Caco-2 (cell line): Measurements from ENCODE around the gene TAS1R3. TPM values are rescaled to one million over a fixed set of nuclear protein-coding genes. Genes with fewer than 3 reads are reported as not detected.

Experiments
- BruUV-seq: library from RNA; stranded (reverse); fragments of 400-500 nt; replicated peaks from 2 replicates; lab custom pipeline; 2021; lab: Mats Ljungman, UMichigan
- CTCF ChIA-PET: fragments of 300-600 bp; sonication (Branson Sonifier 250); formaldehyde crosslinking; loops from one replicate; lab custom pipeline; 2022; ENCODE audit warnings: antibody characterized with exemption; lab: Charles Lee
- POLR2A ChIA-PET: fragments of 300-600 bp; sonication (Branson Sonifier 250); formaldehyde crosslinking; loops from one replicate; lab custom pipeline; 2022; ENCODE audit warnings: antibody characterized with exemption; lab: Charles Lee
- DNase-seq, 2 experiments: peaks; one replicate each; pipeline versions ENCODE4 v3.0.0 to v3.0.0-alpha.2; 2020 to 2022
- H3K27me3 ChIP-seq: replicated peaks from 2 replicates; pipeline ENCODE4 v1.6.0; 2011; ENCODE audit warnings: low read length; ENCODE audit not compliant: control insufficient read depth, insufficient read depth
- H3K36me3 ChIP-seq: 2 replicates; pipeline ENCODE4 v1.5.1; 2011; ENCODE audit warnings: low read length; ENCODE audit not compliant: control insufficient read depth, insufficient read depth
- H3K4me1 ChIP-seq: fragments of 250-450 bp; sonication (Bioruptor Pico); 2 replicates; pipeline ENCODE4 v1.5.1; 2020; ENCODE audit warnings: mild to moderate bottlenecking
- H3K4me3 ChIP-seq: 2 replicates; pipeline ENCODE4 v1.5.1; 2011; ENCODE audit warnings: low read depth, mild to moderate bottlenecking, control low read depth, low read length
- H3K9me3 ChIP-seq: fragments of 250-450 bp; sonication (Bioruptor Pico); 2 replicates; pipeline ENCODE4 v1.5.1; 2020; ENCODE audit warnings: mild to moderate bottlenecking, moderate library complexity
- H3K27ac Mint-ChIP-seq: one replicate; pipeline ENCODE4 v1.8.0; 2022; ENCODE audit warnings: mixed read lengths; ENCODE audit not compliant: unreplicated experiment
- H3K27me3 Mint-ChIP-seq: one replicate; pipeline ENCODE4 v1.8.0; 2022; ENCODE audit warnings: mixed read lengths; ENCODE audit not compliant: insufficient read depth, unreplicated experiment
- H3K36me3 Mint-ChIP-seq: one replicate; pipeline ENCODE4 v1.8.0; 2022; ENCODE audit warnings: mild to moderate bottlenecking, mixed read lengths; ENCODE audit not compliant: insufficient read depth, unreplicated experiment
- H3K4me1 Mint-ChIP-seq: one replicate; pipeline ENCODE4 v1.8.0; 2022; ENCODE audit warnings: low read depth, mixed read lengths; ENCODE audit not compliant: unreplicated experiment
- H3K4me3 Mint-ChIP-seq: one replicate; pipeline ENCODE4 v1.8.0; 2022; ENCODE audit warnings: mild to moderate bottlenecking, moderate library complexity, mixed read lengths; ENCODE audit not compliant: unreplicated experiment
- H3K9me3 Mint-ChIP-seq: one replicate; pipeline ENCODE4 v1.8.0; 2022; ENCODE audit warnings: mixed read lengths; ENCODE audit not compliant: unreplicated experiment
- CTCF ChIP-seq, 2 experiments: fragments of 200-600 bp in 1 of 2; IDR thresholded peaks; 1 replicate in 1 of 2; 2 replicates in 1 of 2; pipeline versions ENCODE4 v1.5.1 to v1.8.0; 2011 to 2022; ENCODE audit warnings: antibody characterized with exemption in 1 of 2, control low read depth in 1 of 2, inconsistent platforms in 1 of 2, low read depth in 1 of 2, low read length in 1 of 2, mild to moderate bottlenecking in 1 of 2, moderate library complexity in 1 of 2; ENCODE audit not compliant: insufficient read depth in 1 of 2, severe bottlenecking in 1 of 2, unreplicated experiment in 1 of 2
- intact Hi-C: fragments of 100-400 bp; cut with micrococcal nuclease; formaldehyde crosslinking; loops from one replicate; pipeline ENCODE4 v1.10.0; 2022; ENCODE audit not compliant: unreplicated experiment
- total RNA-seq: library from RNA; stranded (reverse); gene quantifications from 2 replicates; pipeline ENCODE4 v1.2.3, GENCODE V29; 2022

TAS1R3 gene
- total RNA-seq, 1 experiment from 2014 or later, result 0.29 TPM

- Histone ChIP-seq H3K4me1 (peaks cover 17% of the 10 kb centered on the region), H3K27me3 (no peaks in the 10 kb centered on the region), H3K36me3 (no peaks in the 10 kb centered on the region), H3K9me3 (no peaks in the 10 kb centered on the region), H3K4me3 (no peak overlapping the region)
- POLR2A ChIA-PET, result no interaction called here
- no peak for TF ChIP-seq CTCF (IDR thresholded peaks at IDR 0.05; ENCODE audit: insufficient read depth in 1 of 2, low read depth in 1 of 2, low read length in 1 of 2, severe bottlenecking in 1 of 2, unreplicated experiment in 1 of 2)
- CTCF ChIA-PET, result no interaction called here
- no peaks in the 10 kb centered on the region for H3K36me3 Mint-ChIP-seq
- BruUV-seq, result no TSS peak
- no peaks in the 10 kb centered on the region for H3K27me3 Mint-ChIP-seq
- no peak for DNase-seq
- H3K4me3 Mint-ChIP-seq, result no peak overlapping the region
- H3K9me3 Mint-ChIP-seq, result no peaks in the 10 kb centered on the region
- H3K4me1 Mint-ChIP-seq, result peaks cover 8% of the 10 kb centered on the region
- H3K27ac Mint-ChIP-seq, result no peak overlapping the region
- intact Hi-C loops, result no loop called here
These were observed 33.2 kb downstream of the TAS1R3 start for GRCh38 chr1:1364266-1364665.

- Mint-ChIP-seq H3K4me1 (peaks cover 1% of the 10 kb centered on the region), H3K4me3 (no peak overlapping the region), H3K36me3 (peaks cover 6% of the 10 kb centered on the region), H3K27me3 (no peaks in the 10 kb centered on the region), H3K9me3 (no peaks in the 10 kb centered on the region), H3K27ac (no peak overlapping the region)
- Histone ChIP-seq H3K4me3 (no peak overlapping the region), H3K9me3 (no peaks in the 10 kb centered on the region), H3K27me3 (no peaks in the 10 kb centered on the region), H3K4me1 (peaks cover under 1% of the 10 kb centered on the region; the same call in 1 of the 2 replicates), H3K36me3 (no peaks in the 10 kb centered on the region)
- TF ChIP-seq CTCF (IDR thresholded peaks at IDR 0.05; ENCODE audit: insufficient read depth in 1 of 2, low read depth in 1 of 2, low read length in 1 of 2, severe bottlenecking in 1 of 2, unreplicated experiment in 1 of 2), result no peak
- ChIA-PET CTCF (no interaction called here), POLR2A (no interaction called here)
- BruUV-seq, result TSS peak; percentile 47
- DNase-seq, result no peak
- intact Hi-C loops, result no loop called here
These were observed 35.0 kb downstream of the TAS1R3 start for GRCh38 chr1:1365875-1366698.

- Mint-ChIP-seq H3K4me1 (no peaks in the 10 kb centered on the region), H3K27me3 (no peaks in the 10 kb centered on the region), H3K36me3 (peaks cover 6% of the 10 kb centered on the region), H3K4me3 (no peak overlapping the region), H3K9me3 (no peaks in the 10 kb centered on the region), H3K27ac (no peak overlapping the region)
- Histone ChIP-seq H3K27me3 (no peaks in the 10 kb centered on the region), H3K9me3 (no peaks in the 10 kb centered on the region), H3K4me3 (no peak overlapping the region), H3K36me3 (no peaks in the 10 kb centered on the region), H3K4me1 (no peaks in the 10 kb centered on the region)
- no peak for DNase-seq
- intact Hi-C loops, result no loop called here
- POLR2A ChIA-PET, result no interaction called here
- BruUV-seq, result no TSS peak
- CTCF ChIA-PET, result no interaction called here
- TF ChIP-seq CTCF (IDR thresholded peaks at IDR 0.05; ENCODE audit: insufficient read depth in 1 of 2, low read depth in 1 of 2, low read length in 1 of 2, severe bottlenecking in 1 of 2, unreplicated experiment in 1 of 2), result no peak
These were observed 35.6 kb downstream of the TAS1R3 start for GRCh38 chr1:1366699-1367066.
